K562 (cell line): ENCODE measurements around the gene SLC23A2. TPM values are rescaled to one million over a fixed set of nuclear protein-coding genes. Genes with fewer than 3 reads are reported as not detected.

ENCODE experiments used
- ATAC-seq: fragments of 200-7000 bp; cut with Tn5 transposase; 3 replicates; pipeline ENCODE4 v1.9.1; 2020; ENCODE audit warnings: moderate library complexity
- BruUV-seq: library from RNA; stranded (reverse); fragments of 400-500 nt; replicated peaks from 2 replicates; lab custom pipeline; 2021; lab: Mats Ljungman, UMichigan
- CTCF ChIA-PET: fragments of 300-600 bp; formaldehyde crosslinking; extraction: SDS; loops from one replicate; lab custom pipeline; 2021; ENCODE audit warnings: low intra/inter-chr PET ratio; lab: Yijun Ruan, JAX
- POLR2A ChIA-PET: fragments of 300-600, 350-650 bp; sonication (Branson Sonifier 250); formaldehyde crosslinking; extraction: SDS; loops from one replicate; lab custom pipeline; 2021; ENCODE audit warnings: antibody characterized with exemption, inconsistent platforms; lab: Yijun Ruan, JAX
- DNase-seq, 4 experiments: peaks; one replicate each; pipeline versions ENCODE4 v3.0.0 to v3.0.0-alpha.2; 2011 to 2018; ENCODE audit warnings: low spot score in 3 of 4, mixed read lengths in 3 of 4; ENCODE audit errors: extremely low read depth in 1 of 4
- FAIRE-seq: peaks from 2 replicates; lab custom pipeline; 2011; peaks lifted over from hg19 to GRCh38; lab: Jason Lieb, UNC
- H2AFZ ChIP-seq: 2 replicates; pipeline ENCODE4 v1.6.0; 2011; ENCODE audit warnings: low read depth, low read length, control low read depth, inconsistent platforms
- H3K27ac ChIP-seq: fragments of 200-600 bp; 3 replicates; pipeline ENCODE4 v1.8.0; 2011; ENCODE audit warnings: low read depth, mild to moderate bottlenecking, control low read depth, inconsistent platforms, low read length, moderate library complexity, mixed read lengths; ENCODE audit errors: extremely low read depth
- H3K27me3 ChIP-seq, 2 experiments: fragments of 300-600 bp in 1 of 2; 2 replicates in 1 of 2; 3 replicates in 1 of 2; pipeline versions ENCODE4 v1.6.0 to v1.8.0; 2011; ENCODE audit warnings: inconsistent platforms in 2 of 2, low read length in 2 of 2, mild to moderate bottlenecking in 1 of 2, mixed read lengths in 1 of 2, moderate library complexity in 1 of 2; ENCODE audit not compliant: control insufficient read depth in 2 of 2, insufficient read depth in 2 of 2
- H3K36me3 ChIP-seq: fragments of 300-600 bp; 3 replicates; pipeline ENCODE4 v1.8.0; 2011; ENCODE audit warnings: mild to moderate bottlenecking, low read length, inconsistent platforms; ENCODE audit not compliant: control insufficient read depth, insufficient read depth
- H3K4me1 ChIP-seq, 2 experiments: fragments of 200-600 bp in 1 of 2; replicated peaks in 1 of 2; 2 replicates in 1 of 2; 3 replicates in 1 of 2; pipeline versions ENCODE4 v1.5.1 to v1.8.0; 2011; ENCODE audit warnings: inconsistent platforms in 2 of 2, low read length in 2 of 2, mild to moderate bottlenecking in 1 of 2, mixed read lengths in 1 of 2, moderate library complexity in 1 of 2; ENCODE audit not compliant: control insufficient read depth in 2 of 2, insufficient read depth in 2 of 2
- H3K4me2 ChIP-seq: 2 replicates; pipeline ENCODE4 v1.6.1; 2011; ENCODE audit warnings: low read length, control low read depth, inconsistent platforms, mixed read lengths; ENCODE audit not compliant: insufficient read depth
- H3K4me3 ChIP-seq: fragments of 200-600 bp; sonication (generic), shearing (Covaris generic); 2 replicates; pipeline ENCODE4 v1.5.1; 2016; ENCODE audit warnings: control low read depth, inconsistent platforms
- H3K79me2 ChIP-seq: fragments of 200-600 bp; 3 replicates; pipeline ENCODE4 v1.8.0; 2011; ENCODE audit warnings: low read length, inconsistent platforms; ENCODE audit not compliant: control insufficient read depth, insufficient read depth
- H3K9ac ChIP-seq, 2 experiments: 2 replicates each; pipeline versions ENCODE4 v1.6.0 to v1.6.1; 2011; ENCODE audit warnings: low read depth in 2 of 2, low read length in 2 of 2, control low read depth in 1 of 2, inconsistent platforms in 1 of 2, mild to moderate bottlenecking in 1 of 2, mixed read lengths in 1 of 2; ENCODE audit not compliant: insufficient read depth in 1 of 2
- H3K9me1 ChIP-seq: one replicate; pipeline ENCODE4 v1.6.0; 2011; ENCODE audit warnings: inconsistent platforms, mild to moderate bottlenecking, low read length, moderate library complexity; ENCODE audit not compliant: control insufficient read depth, insufficient read depth
- H3K9me3 ChIP-seq: replicated peaks from 2 replicates; pipeline ENCODE4 v1.5.1; 2011; ENCODE audit warnings: low read depth, low read length, inconsistent platforms; ENCODE audit not compliant: control insufficient read depth, insufficient read depth
- H4K20me1 ChIP-seq: replicated peaks from 2 replicates; pipeline ENCODE4 v1.6.1; 2011; ENCODE audit warnings: low read length, inconsistent platforms, mixed read lengths; ENCODE audit not compliant: control insufficient read depth, insufficient read depth
- CBX2 ChIP-seq: fragments of 200-600 bp; sonication (generic); IDR thresholded peaks from one replicate; pipeline ENCODE4 v1.6.1; 2012; ENCODE audit warnings: mild to moderate bottlenecking, low read length, inconsistent platforms; ENCODE audit not compliant: insufficient read depth, poor library complexity, severe bottlenecking
- CBX5 ChIP-seq: IDR thresholded peaks from 2 replicates; pipeline ENCODE4 v1.6.1; 2014; ENCODE audit warnings: low read depth, borderline replicate concordance
- EWSR1 ChIP-seq: fragments of 450-650 bp; IDR thresholded peaks from 2 replicates; pipeline ENCODE4 v1.6.1; 2018; ENCODE audit warnings: borderline replicate concordance, mild to moderate bottlenecking, low read depth, moderate library complexity; ENCODE audit not compliant: partially characterized antibody
- MED1 ChIP-seq: sonication (generic); formaldehyde crosslinking; IDR thresholded peaks from 2 replicates; pipeline ENCODE4 v1.8.1; 2023; ENCODE audit warnings: missing genetic modification reagents, borderline replicate concordance
- NEUROD1 ChIP-seq: fragments of 150-350 bp; IDR thresholded peaks from 2 replicates; pipeline ENCODE4 v1.6.1; 2014; ENCODE audit warnings: borderline replicate concordance, low read length, low read depth; ENCODE audit not compliant: partially characterized antibody
- NFYB ChIP-seq: IDR thresholded peaks from 2 replicates; pipeline ENCODE4 v1.6.1; 2011; ENCODE audit warnings: mild to moderate bottlenecking, moderate library complexity; ENCODE audit not compliant: insufficient read length; ENCODE audit errors: extremely low read depth
- SRSF3 ChIP-seq: fragments of 200-400 bp; formaldehyde crosslinking; IDR thresholded peaks from 2 replicates; pipeline ENCODE4 v1.6.1; 2016; ENCODE audit warnings: mild to moderate bottlenecking, low read length, moderate library complexity; ENCODE audit not compliant: insufficient read depth
- TCF3 ChIP-seq: sonication (generic); formaldehyde crosslinking; IDR thresholded peaks from 2 replicates; pipeline ENCODE4 v1.4.0; 2020; ENCODE audit warnings: mild to moderate bottlenecking, missing genetic modification reagents
- U2AF2 ChIP-seq: fragments of 200-400 bp; formaldehyde crosslinking; optimal IDR thresholded peaks from 2 replicates; pipeline ENCODE3; 2017; ENCODE audit warnings: low read depth, mild to moderate bottlenecking, low read length
- ZNF197 ChIP-seq: fragments of 200-800 bp; sonication (Bioruptor generic); IDR thresholded peaks from 2 replicates; pipeline ENCODE4 v1.6.1; 2016; ENCODE audit warnings: low read depth, missing genetic modification characterization, missing compliant biosample characterization
- ZNF699 ChIP-seq: fragments of 250-450 bp; sonication (Bioruptor Pico); IDR thresholded peaks from 2 replicates; pipeline ENCODE4 v1.8.0; 2021; ENCODE audit warnings: mild to moderate bottlenecking, moderate library complexity; ENCODE audit not compliant: insufficient replicate concordance
- WGBS: fragments of 100-300 bp; shearing (Covaris generic); methylation state at CpG from one replicate; pipeline ENCODE4 v1.1.6; 2016; ENCODE audit warnings: low coverage, mixed read lengths; ENCODE audit not compliant: insufficient coverage; ENCODE audit errors: missing lambda C conversion rate; 5-methylcytosine and 5-hydroxymethylcytosine counted together
- in situ Hi-C: fragments of 300-500 bp; cut with MboI; formaldehyde crosslinking; loops from 4 replicates; pipeline ENCODE4 v1.15.0; 2018; ENCODE audit warnings: inconsistent platforms, mixed read lengths
- intact Hi-C: fragments of 100-400 bp; cut with micrococcal nuclease; formaldehyde crosslinking; loops from 2 replicates; pipeline ENCODE4 v1.14.2; 2022
- polyA plus RNA-seq, 8 experiments: library from polyadenylated mRNA; depleted of rRNA in 4 of 8; stranded (reverse) in 5 of 8; unstranded in 3 of 8; fragments of >200 nt; fragmentation: Nextera tagmentation in 2 of 8; fragmentation: Illumina TruSeq in 1 of 8; extraction: Ambion mirVana in 2 of 8; extraction: Trizol in 1 of 8; gene quantifications; 2 replicates each; pipeline versions ENCODE4 v1.2.1 to v1.2.3, GENCODE V29; 2011 to 2014; ENCODE audit warnings: inconsistent platforms in 1 of 8, missing spikeins in 1 of 8
- total RNA-seq, 7 experiments: library from RNA; depleted of rRNA in 6 of 7; stranded (reverse); fragments of >200 nt in 6 of 7; fragmentation: Illumina TruSeq in 2 of 7; extraction: Trizol in 2 of 7; gene quantifications; 2 replicates each; pipeline versions ENCODE4 v1.2.1 to v1.2.3, GENCODE V29; 2011 to 2021; ENCODE audit warnings: low replicate concordance in 1 of 7
- TF ChIP-seq, protein P1 (sequence below), 2 experiments: fragments of 450-650 bp in 1 of 2; IDR thresholded peaks; 2 replicates each; pipeline ENCODE4 v1.6.1; 2011 to 2017; ENCODE audit warnings: low read depth in 2 of 2, antibody characterized with exemption in 1 of 2, borderline replicate concordance in 1 of 2, low read length in 1 of 2, mild to moderate bottlenecking in 1 of 2, mixed read lengths in 1 of 2; ENCODE audit not compliant: control insufficient read depth in 1 of 2
- TF ChIP-seq, protein P2 (sequence below), 2 experiments: fragments of 200-800 bp in 1 of 2; sonication (Bioruptor generic) in 1 of 2; sonication (generic) in 1 of 2; formaldehyde crosslinking in 1 of 2; IDR thresholded peaks in 1 of 2; conservative IDR thresholded peaks in 1 of 2; 2 replicates each; pipeline versions ENCODE4 v1.5.0 to v1.6.1; 2016 to 2020; ENCODE audit warnings: missing compliant biosample characterization in 1 of 2, missing genetic modification characterization in 1 of 2, missing genetic modification reagents in 1 of 2

The SLC23A2 gene
- total and polyA plus RNA-seq, 9 of the 15 experiments (the other 6 are each of a cell fraction or from before 2014, with no cell fraction given) = 0.39 to 6.7 (median 3.2) TPM

DNA sequence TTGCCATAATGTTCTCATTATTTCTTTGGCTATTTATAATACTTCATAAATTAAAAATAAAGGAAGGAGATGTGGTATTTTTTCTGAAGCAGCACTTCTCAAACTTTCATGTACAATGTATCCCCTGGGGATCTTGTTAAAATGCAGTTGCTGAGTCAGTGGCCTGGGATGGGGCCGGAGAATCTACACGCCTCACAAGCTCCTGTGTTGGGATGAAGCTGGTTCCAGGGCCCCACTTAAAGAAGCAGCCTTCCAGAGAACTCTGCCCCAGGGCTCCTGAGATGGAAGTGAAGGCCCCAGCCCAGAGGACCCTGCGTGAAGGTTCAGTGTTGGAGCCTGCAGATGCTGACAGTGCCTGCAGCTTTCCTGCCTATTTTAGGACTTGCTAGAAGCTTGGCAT lies 40.1 kb upstream of the SLC23A2 start:
- Histone ChIP-seq H3K4me2 (no peak overlapping the region), H3K9me1 (no peaks in the 10 kb centered on the region), H3K27ac (no peak overlapping the region), H3K36me3 (no peaks in the 10 kb centered on the region), H3K9me3 (no peaks in the 10 kb centered on the region), H3K4me1 (no peaks in the 10 kb centered on the region), H2AFZ (no peak overlapping the region), H3K4me3 (no peak overlapping the region), H3K9ac (no peak overlapping the region), H3K27me3 (peaks cover 0 to 5% of the 10 kb centered on the region in 2 experiments; a peak in 1 of 5 replicates), H4K20me1 (no peaks in the 10 kb centered on the region), H3K79me2 (no peaks in the 10 kb centered on the region)
- 17% methylated on average over 3 of the region's 3 CpGs for WGBS
- no peak for DNase-seq
- intact Hi-C loops (no loop called here), in situ Hi-C loops (no loop called here)
- POLR2A ChIA-PET = no interaction called here
- CTCF ChIA-PET = no interaction called here
- FAIRE-seq = no peak
- no peak for ATAC-seq
- BruUV-seq = no TSS peak
- TF ChIP-seq NFYB = no peak
- TF ChIP-seq ZNF197 = no peak
- no peak for TF ChIP-seq U2AF2
- no peak for TF ChIP-seq TCF3
- no peak for TF ChIP-seq SRSF3
- no peak for TF ChIP-seq NEUROD1
- TF ChIP-seq EWSR1 = no peak
- TF ChIP-seq, protein P1, sequence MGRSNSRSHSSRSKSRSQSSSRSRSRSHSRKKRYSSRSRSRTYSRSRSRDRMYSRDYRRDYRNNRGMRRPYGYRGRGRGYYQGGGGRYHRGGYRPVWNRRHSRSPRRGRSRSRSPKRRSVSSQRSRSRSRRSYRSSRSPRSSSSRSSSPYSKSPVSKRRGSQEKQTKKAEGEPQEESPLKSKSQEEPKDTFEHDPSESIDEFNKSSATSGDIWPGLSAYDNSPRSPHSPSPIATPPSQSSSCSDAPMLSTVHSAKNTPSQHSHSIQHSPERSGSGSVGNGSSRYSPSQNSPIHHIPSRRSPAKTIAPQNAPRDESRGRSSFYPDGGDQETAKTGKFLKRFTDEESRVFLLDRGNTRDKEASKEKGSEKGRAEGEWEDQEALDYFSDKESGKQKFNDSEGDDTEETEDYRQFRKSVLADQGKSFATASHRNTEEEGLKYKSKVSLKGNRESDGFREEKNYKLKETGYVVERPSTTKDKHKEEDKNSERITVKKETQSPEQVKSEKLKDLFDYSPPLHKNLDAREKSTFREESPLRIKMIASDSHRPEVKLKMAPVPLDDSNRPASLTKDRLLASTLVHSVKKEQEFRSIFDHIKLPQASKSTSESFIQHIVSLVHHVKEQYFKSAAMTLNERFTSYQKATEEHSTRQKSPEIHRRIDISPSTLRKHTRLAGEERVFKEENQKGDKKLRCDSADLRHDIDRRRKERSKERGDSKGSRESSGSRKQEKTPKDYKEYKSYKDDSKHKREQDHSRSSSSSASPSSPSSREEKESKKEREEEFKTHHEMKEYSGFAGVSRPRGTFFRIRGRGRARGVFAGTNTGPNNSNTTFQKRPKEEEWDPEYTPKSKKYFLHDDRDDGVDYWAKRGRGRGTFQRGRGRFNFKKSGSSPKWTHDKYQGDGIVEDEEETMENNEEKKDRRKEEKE (IDR thresholded peaks at IDR 0.05; ENCODE audit: borderline replicate concordance in 1 of 2, control insufficient read depth in 1 of 2, low read depth in 2 of 2, low read length in 1 of 2) = no peak
- TF ChIP-seq, protein P2, sequence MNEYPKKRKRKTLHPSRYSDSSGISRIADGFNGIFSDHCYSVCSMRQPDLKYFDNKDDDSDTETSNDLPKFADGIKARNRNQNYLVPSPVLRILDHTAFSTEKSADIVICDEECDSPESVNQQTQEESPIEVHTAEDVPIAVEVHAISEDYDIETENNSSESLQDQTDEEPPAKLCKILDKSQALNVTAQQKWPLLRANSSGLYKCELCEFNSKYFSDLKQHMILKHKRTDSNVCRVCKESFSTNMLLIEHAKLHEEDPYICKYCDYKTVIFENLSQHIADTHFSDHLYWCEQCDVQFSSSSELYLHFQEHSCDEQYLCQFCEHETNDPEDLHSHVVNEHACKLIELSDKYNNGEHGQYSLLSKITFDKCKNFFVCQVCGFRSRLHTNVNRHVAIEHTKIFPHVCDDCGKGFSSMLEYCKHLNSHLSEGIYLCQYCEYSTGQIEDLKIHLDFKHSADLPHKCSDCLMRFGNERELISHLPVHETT (CRISPR knock-in tag; conservative IDR thresholded peaks at IDR 0.05 in 1 of 2, IDR thresholded peaks at IDR 0.05 in 1 of 2) = no peak
- no peak for TF ChIP-seq MED1
- TF ChIP-seq CBX5 = no peak
- no peak for TF ChIP-seq CBX2
- TF ChIP-seq ZNF699 = no peak
